PC-3 (cell line): Measurements from ENCODE around the gene RUFY4. TPM values are rescaled to one million over a fixed set of nuclear protein-coding genes. Genes with fewer than 3 reads are reported as not detected.

Experiments
- ATAC-seq: fragments of 200-7000 bp; cut with Tn5 transposase; 2 replicates; pipeline ENCODE4 v1.9.1; 2020; ENCODE audit warnings: mild to moderate bottlenecking, moderate library complexity
- BruUV-seq: library from RNA; stranded (reverse); fragments of 400-500 nt; replicated peaks from 2 replicates; lab custom pipeline; 2021; lab: Mats Ljungman, UMichigan
- CTCF ChIA-PET: fragments of 300-600 bp; sonication (Branson Sonifier 250); formaldehyde crosslinking; loops from one replicate; lab custom pipeline; 2022; ENCODE audit warnings: antibody characterized with exemption; lab: Charles Lee
- POLR2A ChIA-PET: fragments of 300-600 bp; sonication (Branson Sonifier 250); formaldehyde crosslinking; loops from one replicate; lab custom pipeline; 2022; ENCODE audit warnings: antibody characterized with exemption; ENCODE audit not compliant: unreplicated experiment; lab: Charles Lee
- DNase-seq: peaks from one replicate; pipeline ENCODE4 v3.0.0-alpha.2; 2015
- H2AFZ ChIP-seq: fragments of 300-600 bp; sonication (generic); 2 replicates; pipeline ENCODE4 v1.6.0; 2016; ENCODE audit warnings: antibody characterized with exemption, low read length
- H3F3A ChIP-seq: fragments of 300-600 bp; sonication (generic); one replicate; pipeline ENCODE4 v1.6.0; 2017; ENCODE audit warnings: antibody characterized with exemption, low read length, control low read depth, mild to moderate bottlenecking; ENCODE audit not compliant: unreplicated experiment
- H3K27ac ChIP-seq: fragments of 300-600 bp; sonication (generic); 2 replicates; pipeline ENCODE4 v1.5.1; 2016; ENCODE audit warnings: mild to moderate bottlenecking, low read length
- H3K27me3 ChIP-seq: fragments of 300-600 bp; sonication (generic); 2 replicates; pipeline ENCODE4 v1.6.1; 2016; ENCODE audit warnings: low read length, mixed read lengths
- H3K36me3 ChIP-seq: fragments of 300-600 bp; sonication (generic); 2 replicates; pipeline ENCODE4 v1.6.1; 2016; ENCODE audit warnings: low read depth, mixed run types, low read length, mixed read lengths
- H3K4me1 ChIP-seq: fragments of 300-600 bp; sonication (generic); 2 replicates; pipeline ENCODE4 v1.5.1; 2016; ENCODE audit warnings: low read length; ENCODE audit not compliant: insufficient read depth
- H3K4me2 ChIP-seq: fragments of 300-600 bp; sonication (generic); 2 replicates; pipeline ENCODE4 v1.6.0; 2016; ENCODE audit warnings: low read length
- H3K4me3 ChIP-seq: fragments of 300-600 bp; sonication (generic); 2 replicates; pipeline ENCODE4 v1.5.1; 2016; ENCODE audit warnings: mild to moderate bottlenecking, low read length, mixed read lengths
- H3K79me2 ChIP-seq: fragments of 300-600 bp; sonication (generic); 2 replicates; pipeline ENCODE4 v1.6.1; 2017; ENCODE audit warnings: low read length, mixed read lengths
- H3K9ac ChIP-seq: fragments of 300-600 bp; sonication (generic); 2 replicates; pipeline ENCODE4 v1.6.0; 2016; ENCODE audit warnings: mild to moderate bottlenecking, low read length
- H3K9me2 ChIP-seq: fragments of 300-600 bp; sonication (generic); replicated peaks from 2 replicates; pipeline ENCODE4 v1.6.1; 2016; ENCODE audit warnings: mixed run types, low read length, mixed read lengths
- H3K9me3 ChIP-seq: fragments of 300-600 bp; sonication (generic); 2 replicates; pipeline ENCODE4 v1.6.1; 2016; ENCODE audit warnings: low read length, mixed read lengths
- H4K20me1 ChIP-seq: fragments of 300-600 bp; sonication (generic); 2 replicates; pipeline ENCODE4 v1.6.1; 2016; ENCODE audit warnings: low read length, mixed read lengths
- EZH2 ChIP-seq: fragments of 300-600 bp; sonication (generic); IDR thresholded peaks from one replicate; pipeline ENCODE4 v1.6.1; 2017; ENCODE audit warnings: antibody characterized with exemption, mild to moderate bottlenecking, low read length; ENCODE audit not compliant: unreplicated experiment
- EZH2phosphoT487 ChIP-seq: fragments of 300-600 bp; sonication (generic); IDR thresholded peaks from 2 replicates; pipeline ENCODE4 v1.6.1; 2018; ENCODE audit warnings: mild to moderate bottlenecking, antibody characterized with exemption, low read length, borderline replicate concordance
- intact Hi-C: fragments of 100-400 bp; cut with micrococcal nuclease; formaldehyde crosslinking; loops from 2 replicates; pipeline ENCODE4 v1.9.0; 2023
- total RNA-seq: library from RNA; depleted of rRNA; stranded (reverse); fragments of >200 nt; gene quantifications from 2 replicates; pipeline ENCODE4 v1.2.3, GENCODE V29; 2014
- TF ChIP-seq, protein P1 (sequence below): fragments of 300-600 bp; sonication (generic); conservative IDR thresholded peaks from 2 replicates; pipeline ENCODE4 v1.5.1; 2017; ENCODE audit warnings: antibody characterized with exemption, low read depth, mild to moderate bottlenecking, low read length

RUFY4 gene
- total RNA-seq, 1 experiment from 2014 or later = not detected

DNA sequence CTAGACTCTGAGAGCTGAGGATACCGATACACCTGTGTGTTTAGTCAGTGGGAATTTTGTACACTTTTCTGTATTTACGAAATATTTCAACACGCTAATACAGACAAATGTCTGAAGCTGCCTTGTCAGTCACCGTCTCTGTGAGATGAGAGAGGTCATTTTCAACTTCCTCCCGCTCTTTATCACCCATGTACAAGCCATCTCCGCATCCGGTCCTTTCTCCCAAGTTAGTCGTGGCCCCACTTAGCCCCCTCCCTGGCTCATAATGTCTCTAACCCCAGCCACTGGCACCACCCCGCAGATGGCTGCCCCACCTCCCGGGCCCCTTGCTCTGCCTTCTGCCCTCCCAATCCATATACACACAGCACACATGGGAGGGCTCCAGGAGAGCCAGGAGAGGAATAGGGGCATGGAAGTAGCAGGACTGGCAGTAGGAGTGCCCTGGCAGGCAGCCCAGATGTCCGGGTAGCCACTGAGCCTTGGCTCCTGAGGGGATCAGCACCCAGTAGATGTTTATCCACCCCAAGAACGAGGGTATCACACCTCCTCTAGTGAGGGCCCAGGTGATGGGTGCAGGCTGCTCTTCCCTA, 2.0 kb upstream of the RUFY4 start:
- Histone ChIP-seq H3K27ac (no peak overlapping the region), H3K36me3 (no peaks in the 10 kb centered on the region), H3K9me2 (no peaks in the 10 kb centered on the region), H3F3A (no peaks in the 10 kb centered on the region), H3K9me3 (no peaks in the 10 kb centered on the region), H3K4me1 (no peaks in the 10 kb centered on the region), H3K9ac (no peak overlapping the region), H3K4me3 (no peak overlapping the region), H3K4me2 (no peak overlapping the region), H3K27me3 (peaks cover 59% of the 10 kb centered on the region), H4K20me1 (no peaks in the 10 kb centered on the region), H3K79me2 (no peaks in the 10 kb centered on the region), H2AFZ (no peak overlapping the region)
- ChIA-PET POLR2A (no interaction called here), CTCF (no interaction called here)
- intact Hi-C loops = no loop called here
- ATAC-seq = no peak
- BruUV-seq = no TSS peak
- no peak for DNase-seq
- TF ChIP-seq, protein P1, sequence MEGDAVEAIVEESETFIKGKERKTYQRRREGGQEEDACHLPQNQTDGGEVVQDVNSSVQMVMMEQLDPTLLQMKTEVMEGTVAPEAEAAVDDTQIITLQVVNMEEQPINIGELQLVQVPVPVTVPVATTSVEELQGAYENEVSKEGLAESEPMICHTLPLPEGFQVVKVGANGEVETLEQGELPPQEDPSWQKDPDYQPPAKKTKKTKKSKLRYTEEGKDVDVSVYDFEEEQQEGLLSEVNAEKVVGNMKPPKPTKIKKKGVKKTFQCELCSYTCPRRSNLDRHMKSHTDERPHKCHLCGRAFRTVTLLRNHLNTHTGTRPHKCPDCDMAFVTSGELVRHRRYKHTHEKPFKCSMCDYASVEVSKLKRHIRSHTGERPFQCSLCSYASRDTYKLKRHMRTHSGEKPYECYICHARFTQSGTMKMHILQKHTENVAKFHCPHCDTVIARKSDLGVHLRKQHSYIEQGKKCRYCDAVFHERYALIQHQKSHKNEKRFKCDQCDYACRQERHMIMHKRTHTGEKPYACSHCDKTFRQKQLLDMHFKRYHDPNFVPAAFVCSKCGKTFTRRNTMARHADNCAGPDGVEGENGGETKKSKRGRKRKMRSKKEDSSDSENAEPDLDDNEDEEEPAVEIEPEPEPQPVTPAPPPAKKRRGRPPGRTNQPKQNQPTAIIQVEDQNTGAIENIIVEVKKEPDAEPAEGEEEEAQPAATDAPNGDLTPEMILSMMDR = no peak
- TF ChIP-seq EZH2phosphoT487 = no peak
- TF ChIP-seq EZH2 = no peak

GRCh38 chr2:218067523-218067922, 1.5 kb upstream of the RUFY4 start:
- POLR2A ChIA-PET = no interaction called here
- CTCF ChIA-PET = no interaction called here
- no peaks in the 10 kb centered on the region for H3K9me2 ChIP-seq
- no peaks in the 10 kb centered on the region for H3K4me1 ChIP-seq
- H3K9ac ChIP-seq = no peak overlapping the region
- no peaks in the 10 kb centered on the region for H3K9me3 ChIP-seq
- DNase-seq (no peak), ATAC-seq (no peak)
- BruUV-seq = no TSS peak
- H3K27me3 ChIP-seq = peaks cover 64% of the 10 kb centered on the region
- H3F3A ChIP-seq = no peaks in the 10 kb centered on the region
- H3K4me3 ChIP-seq = no peak overlapping the region
- no peak overlapping the region for H2AFZ ChIP-seq
- H3K4me2 ChIP-seq = no peak overlapping the region
- intact Hi-C loops = no loop called here
- TF ChIP-seq EZH2phosphoT487 = no peak
- TF ChIP-seq, protein P1 = no peak
- no peak for TF ChIP-seq EZH2
- H3K27ac ChIP-seq = no peak overlapping the region
- H4K20me1 ChIP-seq = no peaks in the 10 kb centered on the region
- no peaks in the 10 kb centered on the region for H3K36me3 ChIP-seq
- no peaks in the 10 kb centered on the region for H3K79me2 ChIP-seq

DNA sequence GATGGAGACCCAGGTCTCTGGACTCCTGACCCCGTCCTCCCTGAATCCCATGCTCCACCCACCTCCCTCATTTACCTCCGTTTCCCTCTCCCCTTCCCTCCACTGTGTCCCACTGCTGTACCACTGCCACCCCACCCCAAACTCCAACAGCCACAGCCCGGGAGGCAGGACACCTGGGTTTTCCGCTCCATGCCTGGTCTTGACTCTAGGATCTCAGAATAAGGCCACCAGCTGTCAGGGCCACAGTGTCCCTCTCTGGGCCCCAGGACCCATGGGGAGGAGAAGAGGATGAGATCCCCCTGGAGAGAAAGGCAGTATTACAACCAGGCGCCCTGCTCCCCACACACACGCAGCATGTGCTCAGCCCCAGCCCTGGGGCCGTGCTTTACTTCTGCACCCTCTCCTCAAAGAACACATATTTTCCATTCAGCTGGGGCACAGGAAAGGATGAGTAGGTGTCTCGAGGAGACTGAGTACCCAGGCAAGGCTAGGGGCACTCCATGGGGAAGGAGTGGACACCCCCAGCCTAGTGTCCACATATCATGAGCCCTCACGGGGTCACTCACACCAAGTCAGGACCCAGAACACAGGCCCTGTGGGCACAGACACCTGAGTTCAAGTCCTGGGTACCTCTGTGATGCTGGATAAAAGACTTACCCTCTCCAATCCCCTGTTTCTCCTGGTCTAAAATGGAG, 700 bp downstream of the RUFY4 start:
- ChIA-PET POLR2A (no interaction called here), CTCF (no interaction called here)
- no TSS peak for BruUV-seq
- Histone ChIP-seq H3K9ac (no peak overlapping the region), H3K79me2 (no peaks in the 10 kb centered on the region), H3K36me3 (no peaks in the 10 kb centered on the region), H3K27me3 (peaks cover 47% of the 10 kb centered on the region), H3K27ac (no peak overlapping the region), H3F3A (no peaks in the 10 kb centered on the region), H3K4me1 (no peaks in the 10 kb centered on the region), H3K4me3 (no peak overlapping the region), H3K4me2 (no peak overlapping the region), H3K9me3 (no peaks in the 10 kb centered on the region), H4K20me1 (no peaks in the 10 kb centered on the region), H2AFZ (no peak overlapping the region), H3K9me2 (no peaks in the 10 kb centered on the region)
- no peak for ATAC-seq
- DNase-seq = no peak
- TF ChIP-seq, protein P1 = no peak
- TF ChIP-seq EZH2 = no peak
- TF ChIP-seq EZH2phosphoT487 = no peak
- intact Hi-C loops = no loop called here
